Neural cell (in vitro differentiated cells): ENCODE measurements around the gene GPR107. TPM values are rescaled to one million over a fixed set of nuclear protein-coding genes. Genes with fewer than 3 reads are reported as not detected.

ENCODE experiments used
- H2AFZ ChIP-seq: fragments of 200-600, 300-800 bp; sonication (generic), shearing (Covaris generic); 2 replicates; pipeline ENCODE4 v1.6.0; 2014; ENCODE audit warnings: low read depth, mild to moderate bottlenecking, antibody characterized with exemption, low read length, moderate library complexity
- H3F3A ChIP-seq: fragments of 200-600 bp; shearing (Covaris generic); 2 replicates; pipeline ENCODE4 v1.6.1; 2016; ENCODE audit warnings: mild to moderate bottlenecking, moderate library complexity, mixed read lengths, antibody characterized with exemption, low read length; ENCODE audit not compliant: insufficient read depth, poor library complexity, severe bottlenecking
- H3K27ac ChIP-seq: fragments of 200-600, 300-800 bp; sonication (generic), shearing (Covaris generic); 2 replicates; pipeline ENCODE4 v1.5.1; 2014; ENCODE audit warnings: mild to moderate bottlenecking, low read length, moderate library complexity
- H3K27me3 ChIP-seq: fragments of 300-800, 200-600 bp; sonication (generic), shearing (Covaris generic); 2 replicates; pipeline ENCODE4 v1.6.0; 2014; ENCODE audit warnings: mild to moderate bottlenecking, low read depth, low read length, moderate library complexity; ENCODE audit not compliant: insufficient read depth
- H3K36me3 ChIP-seq: fragments of 300-800, 200-600 bp; sonication (generic), shearing (Covaris generic); 2 replicates; pipeline ENCODE4 v1.5.1; 2014; ENCODE audit warnings: mild to moderate bottlenecking, antibody characterized with exemption, low read length, moderate library complexity; ENCODE audit not compliant: insufficient read depth
- H3K4me2 ChIP-seq: fragments of 300-800, 200-600 bp; sonication (generic), shearing (Covaris generic); 2 replicates; pipeline ENCODE4 v1.6.0; 2014; ENCODE audit warnings: mild to moderate bottlenecking, low read length
- H3K4me3 ChIP-seq: fragments of 300-800, 200-600 bp; sonication (generic), shearing (Covaris generic); 2 replicates; pipeline ENCODE4 v1.5.1; 2014; ENCODE audit warnings: mild to moderate bottlenecking, low read length, moderate library complexity
- H3K79me2 ChIP-seq: fragments of 200-600 bp; shearing (Covaris generic); replicated peaks from 2 replicates; pipeline ENCODE4 v1.6.0; 2014; ENCODE audit warnings: mild to moderate bottlenecking, low read length, moderate library complexity; ENCODE audit not compliant: insufficient read depth
- H3K9ac ChIP-seq: fragments of 300-800, 200-600 bp; sonication (generic), shearing (Covaris generic); 2 replicates; pipeline ENCODE4 v1.6.1; 2016; ENCODE audit warnings: mild to moderate bottlenecking, low read length, mixed read lengths
- H3K9me2 ChIP-seq: fragments of 200-600 bp; shearing (Covaris generic); 2 replicates; pipeline ENCODE4 v1.6.1; 2016; ENCODE audit warnings: mild to moderate bottlenecking, low read length, mixed read lengths; ENCODE audit not compliant: insufficient read depth
- H3K9me3 ChIP-seq: fragments of 200-600, 300-800 bp; sonication (generic), shearing (Covaris generic); 2 replicates; pipeline ENCODE4 v1.6.1; 2016; ENCODE audit warnings: mild to moderate bottlenecking, mixed run types, low read length, moderate library complexity, mixed read lengths
- H4K20me1 ChIP-seq: fragments of 200-600 bp; shearing (Covaris generic); 2 replicates; pipeline ENCODE4 v1.6.1; 2016; ENCODE audit warnings: mild to moderate bottlenecking, mixed run types; ENCODE audit not compliant: insufficient read depth
- EP300 ChIP-seq: fragments of 450-650 bp; conservative IDR thresholded peaks from 2 replicates; pipeline ENCODE4 v1.6.1; 2014; ENCODE audit warnings: antibody characterized with exemption, mild to moderate bottlenecking, moderate library complexity; ENCODE audit not compliant: poor library complexity, severe bottlenecking
- EZH2 ChIP-seq: fragments of 200-600, 300-800 bp; shearing (Covaris generic), sonication (generic); IDR thresholded peaks from 2 replicates; pipeline ENCODE4 v1.6.1; 2014; ENCODE audit warnings: antibody characterized with exemption, low read length, borderline replicate concordance, mild to moderate bottlenecking; ENCODE audit not compliant: insufficient read depth, poor library complexity, severe bottlenecking
- MXI1 ChIP-seq: fragments of 450-650 bp; conservative IDR thresholded peaks from 2 replicates; pipeline ENCODE4 v1.6.1; 2014; ENCODE audit warnings: antibody characterized with exemption, mild to moderate bottlenecking; ENCODE audit not compliant: poor library complexity, severe bottlenecking
- POLR2AphosphoS5 ChIP-seq: IDR thresholded peaks from 2 replicates; pipeline ENCODE4 v1.6.1; 2012
- RAD21 ChIP-seq: fragments of 450-650 bp; conservative IDR thresholded peaks from 2 replicates; pipeline ENCODE4 v1.6.1; 2014; ENCODE audit warnings: antibody characterized with exemption, mild to moderate bottlenecking, moderate library complexity
- SMC3 ChIP-seq: fragments of 450-650 bp; conservative IDR thresholded peaks from 2 replicates; pipeline ENCODE4 v1.6.1; 2014; ENCODE audit warnings: antibody characterized with exemption, mild to moderate bottlenecking, moderate library complexity; ENCODE audit not compliant: poor library complexity
- TAF1 ChIP-seq: IDR thresholded peaks from 2 replicates; pipeline ENCODE4 v1.6.1; 2012; ENCODE audit warnings: low read depth
- polyA plus RNA-seq: library from polyadenylated mRNA; depleted of rRNA; stranded (reverse); fragments of >200 nt; gene quantifications from 2 replicates; pipeline ENCODE4 v1.2.3, GENCODE V29; 2014
- TF ChIP-seq, protein P1 (sequence below): IDR thresholded peaks from 2 replicates; pipeline ENCODE4 v1.6.1; 2012; ENCODE audit warnings: borderline replicate concordance
- TF ChIP-seq, protein P2 (sequence below): fragments of 450-650 bp; IDR thresholded peaks from 2 replicates; pipeline ENCODE4 v1.5.1; 2014; ENCODE audit warnings: antibody characterized with exemption, mild to moderate bottlenecking, moderate library complexity; ENCODE audit not compliant: poor library complexity, severe bottlenecking

GPR107 gene
- polyA plus RNA-seq, 1 donor from 2014 or later: 21.5 TPM

DNA sequence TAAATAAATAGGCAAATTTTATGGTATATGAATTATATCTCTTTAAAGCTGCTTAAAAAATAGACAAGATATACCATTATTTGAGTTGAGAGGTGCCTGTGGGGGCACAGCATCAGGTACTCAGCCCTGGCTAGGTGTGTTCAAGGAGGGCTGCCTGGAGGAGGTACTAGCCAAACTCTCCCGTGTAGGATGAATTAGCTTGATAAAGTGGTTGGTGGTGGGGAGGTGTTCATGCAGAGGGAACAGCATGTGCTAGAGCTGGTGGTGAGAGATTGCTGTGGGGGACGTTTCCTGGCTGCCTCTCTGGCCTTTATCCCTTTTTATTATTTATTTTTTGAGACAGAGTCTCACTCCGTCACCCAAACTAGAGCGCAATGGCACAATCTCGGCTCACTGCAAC, 95.3 kb downstream of the GPR107 start:
- no peak overlapping the region for H3K4me3 ChIP-seq
- no peaks in the 10 kb centered on the region for H4K20me1 ChIP-seq

DNA sequence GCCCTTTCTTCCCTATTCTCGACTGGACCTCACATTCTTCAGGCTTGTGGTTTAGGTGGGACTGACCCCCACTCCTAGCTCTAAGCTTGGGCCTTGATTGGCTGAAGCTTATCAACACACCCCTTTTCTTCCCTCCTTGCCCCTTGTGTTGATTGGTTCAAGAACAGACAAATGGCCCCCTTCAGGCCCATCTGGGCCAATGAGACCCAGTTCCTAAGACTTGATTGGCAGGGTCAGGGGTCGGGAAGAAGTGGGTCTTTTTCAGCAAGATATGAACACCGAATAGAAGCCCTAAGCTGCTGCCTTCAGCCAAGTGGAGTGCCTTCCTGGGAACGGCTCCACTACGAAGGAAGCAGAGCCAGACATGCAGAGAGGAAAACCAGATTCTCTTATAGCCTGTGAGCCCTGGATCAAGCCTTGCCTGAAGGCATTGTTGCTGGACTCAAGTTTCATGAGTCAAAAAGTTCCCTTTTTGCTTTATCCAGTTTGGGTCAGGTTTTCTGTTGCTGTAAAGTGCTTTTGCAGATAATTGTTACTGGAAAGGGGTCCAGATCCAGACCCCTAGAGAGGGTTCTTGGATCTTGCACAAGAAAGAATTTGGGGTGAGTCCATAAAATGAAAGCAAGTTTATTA, 96.1 kb downstream of the GPR107 start:
- Histone ChIP-seq H3K9me2 (no peaks in the 10 kb centered on the region), H3K27me3 (no peaks in the 10 kb centered on the region), H3K9me3 (no peaks in the 10 kb centered on the region), H3K9ac (no peak overlapping the region), H3K4me2 (no peak overlapping the region), H3K36me3 (no peaks in the 10 kb centered on the region), H2AFZ (no peak overlapping the region), H4K20me1 (no peaks in the 10 kb centered on the region), H3K4me3 (no peak overlapping the region), H3K27ac (no peak overlapping the region), H3F3A (no peaks in the 10 kb centered on the region), H3K79me2 (no peaks in the 10 kb centered on the region)
- TF ChIP-seq TAF1 (no peak), POLR2AphosphoS5 (no peak), RAD21 (no peak), MXI1 (no peak), EZH2 (no peak), EP300 (no peak), SMC3 (no peak)
- TF ChIP-seq, protein P1, sequence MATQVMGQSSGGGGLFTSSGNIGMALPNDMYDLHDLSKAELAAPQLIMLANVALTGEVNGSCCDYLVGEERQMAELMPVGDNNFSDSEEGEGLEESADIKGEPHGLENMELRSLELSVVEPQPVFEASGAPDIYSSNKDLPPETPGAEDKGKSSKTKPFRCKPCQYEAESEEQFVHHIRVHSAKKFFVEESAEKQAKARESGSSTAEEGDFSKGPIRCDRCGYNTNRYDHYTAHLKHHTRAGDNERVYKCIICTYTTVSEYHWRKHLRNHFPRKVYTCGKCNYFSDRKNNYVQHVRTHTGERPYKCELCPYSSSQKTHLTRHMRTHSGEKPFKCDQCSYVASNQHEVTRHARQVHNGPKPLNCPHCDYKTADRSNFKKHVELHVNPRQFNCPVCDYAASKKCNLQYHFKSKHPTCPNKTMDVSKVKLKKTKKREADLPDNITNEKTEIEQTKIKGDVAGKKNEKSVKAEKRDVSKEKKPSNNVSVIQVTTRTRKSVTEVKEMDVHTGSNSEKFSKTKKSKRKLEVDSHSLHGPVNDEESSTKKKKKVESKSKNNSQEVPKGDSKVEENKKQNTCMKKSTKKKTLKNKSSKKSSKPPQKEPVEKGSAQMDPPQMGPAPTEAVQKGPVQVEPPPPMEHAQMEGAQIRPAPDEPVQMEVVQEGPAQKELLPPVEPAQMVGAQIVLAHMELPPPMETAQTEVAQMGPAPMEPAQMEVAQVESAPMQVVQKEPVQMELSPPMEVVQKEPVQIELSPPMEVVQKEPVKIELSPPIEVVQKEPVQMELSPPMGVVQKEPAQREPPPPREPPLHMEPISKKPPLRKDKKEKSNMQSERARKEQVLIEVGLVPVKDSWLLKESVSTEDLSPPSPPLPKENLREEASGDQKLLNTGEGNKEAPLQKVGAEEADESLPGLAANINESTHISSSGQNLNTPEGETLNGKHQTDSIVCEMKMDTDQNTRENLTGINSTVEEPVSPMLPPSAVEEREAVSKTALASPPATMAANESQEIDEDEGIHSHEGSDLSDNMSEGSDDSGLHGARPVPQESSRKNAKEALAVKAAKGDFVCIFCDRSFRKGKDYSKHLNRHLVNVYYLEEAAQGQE: no peak
- TF ChIP-seq, protein P2, sequence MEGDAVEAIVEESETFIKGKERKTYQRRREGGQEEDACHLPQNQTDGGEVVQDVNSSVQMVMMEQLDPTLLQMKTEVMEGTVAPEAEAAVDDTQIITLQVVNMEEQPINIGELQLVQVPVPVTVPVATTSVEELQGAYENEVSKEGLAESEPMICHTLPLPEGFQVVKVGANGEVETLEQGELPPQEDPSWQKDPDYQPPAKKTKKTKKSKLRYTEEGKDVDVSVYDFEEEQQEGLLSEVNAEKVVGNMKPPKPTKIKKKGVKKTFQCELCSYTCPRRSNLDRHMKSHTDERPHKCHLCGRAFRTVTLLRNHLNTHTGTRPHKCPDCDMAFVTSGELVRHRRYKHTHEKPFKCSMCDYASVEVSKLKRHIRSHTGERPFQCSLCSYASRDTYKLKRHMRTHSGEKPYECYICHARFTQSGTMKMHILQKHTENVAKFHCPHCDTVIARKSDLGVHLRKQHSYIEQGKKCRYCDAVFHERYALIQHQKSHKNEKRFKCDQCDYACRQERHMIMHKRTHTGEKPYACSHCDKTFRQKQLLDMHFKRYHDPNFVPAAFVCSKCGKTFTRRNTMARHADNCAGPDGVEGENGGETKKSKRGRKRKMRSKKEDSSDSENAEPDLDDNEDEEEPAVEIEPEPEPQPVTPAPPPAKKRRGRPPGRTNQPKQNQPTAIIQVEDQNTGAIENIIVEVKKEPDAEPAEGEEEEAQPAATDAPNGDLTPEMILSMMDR: no peak

More for the DNA sequence above, 95.3 kb downstream of the GPR107 start:
- Histone ChIP-seq H3F3A (no peaks in the 10 kb centered on the region), H3K9ac (no peak overlapping the region), H3K9me2 (no peaks in the 10 kb centered on the region), H3K27me3 (no peaks in the 10 kb centered on the region), H3K27ac (no peak overlapping the region), H3K79me2 (no peaks in the 10 kb centered on the region), H3K9me3 (no peaks in the 10 kb centered on the region), H2AFZ (no peak overlapping the region), H3K36me3 (no peaks in the 10 kb centered on the region), H3K4me2 (no peak overlapping the region)
- no peak for TF ChIP-seq RAD21
- TF ChIP-seq SMC3: no peak
- TF ChIP-seq EZH2: no peak
- no peak for TF ChIP-seq EP300
- no peak for TF ChIP-seq POLR2AphosphoS5
- TF ChIP-seq TAF1: no peak
- TF ChIP-seq, protein P2: no peak
